Mesenchymal stem cell (in vitro differentiated cells and primary cell): ENCODE data around the gene NOTUM.
"Not testable (repeated sequence)": the region's sequence is repeated elsewhere in the genome, so short reads cannot be mapped to it uniquely, and the experiment has no call there.

ENCODE experiments used
- DNase-seq: peaks from one replicate; pipeline ENCODE4 v3.0.0-alpha.2; 2013
- H2AFZ ChIP-seq: one replicate; pipeline ENCODE4 v1.6.1; 2013; ENCODE audit warnings: low read depth, mild to moderate bottlenecking, control low read depth, inconsistent platforms, low read length, moderate library complexity
- H2AK5ac ChIP-seq: 2 replicates; pipeline ENCODE4 v1.6.1; 2013; ENCODE audit warnings: low read length, moderate library complexity, mild to moderate bottlenecking, inconsistent platforms; ENCODE audit not compliant: severe bottlenecking
- H2BK120ac ChIP-seq: one replicate; pipeline ENCODE4 v1.6.1; 2013; ENCODE audit warnings: low read depth, mild to moderate bottlenecking, inconsistent platforms, low read length, moderate library complexity
- H2BK12ac ChIP-seq, 2 experiments: one replicate each; pipeline ENCODE4 v1.6.1; 2013; ENCODE audit warnings: inconsistent platforms in 2 of 2, low read length in 2 of 2, mild to moderate bottlenecking in 2 of 2, moderate library complexity in 2 of 2, control low read depth in 1 of 2
- H2BK15ac ChIP-seq: one replicate; pipeline ENCODE4 v1.6.1; 2013; ENCODE audit warnings: mild to moderate bottlenecking, low read depth, inconsistent platforms; ENCODE audit not compliant: poor library complexity, severe bottlenecking
- H2BK5ac ChIP-seq: 2 replicates; pipeline ENCODE4 v1.6.1; 2013; ENCODE audit warnings: low read depth, mild to moderate bottlenecking, low read length, control low read depth, inconsistent platforms; ENCODE audit not compliant: poor library complexity, severe bottlenecking
- H3K14ac ChIP-seq, 2 experiments: one replicate each; pipeline ENCODE4 v1.6.1; 2013; ENCODE audit warnings: inconsistent platforms in 2 of 2, low read length in 2 of 2, control low read depth in 1 of 2, mild to moderate bottlenecking in 1 of 2, moderate library complexity in 1 of 2
- H3K18ac ChIP-seq, 2 experiments: one replicate each; pipeline ENCODE4 v1.6.1; 2013; ENCODE audit warnings: inconsistent platforms in 2 of 2, low read length in 2 of 2, control low read depth in 1 of 2, low read depth in 1 of 2, mild to moderate bottlenecking in 1 of 2
- H3K23ac ChIP-seq, 2 experiments: one replicate each; pipeline ENCODE4 v1.6.1; 2013; ENCODE audit warnings: inconsistent platforms in 2 of 2, low read length in 2 of 2, mild to moderate bottlenecking in 2 of 2, moderate library complexity in 2 of 2, control low read depth in 1 of 2
- H3K27ac ChIP-seq: 2 replicates; pipeline ENCODE4 v1.5.1; 2013; ENCODE audit warnings: mild to moderate bottlenecking, moderate library complexity, low read length, control low read depth, inconsistent platforms; ENCODE audit not compliant: poor library complexity, severe bottlenecking
- H3K27me3 ChIP-seq, 2 experiments: 2 replicates each; pipeline versions ENCODE4 v1.6.1 to v1.7.0; 2013; ENCODE audit warnings: low read length in 2 of 2, mild to moderate bottlenecking in 2 of 2, moderate library complexity in 2 of 2, control low read depth in 1 of 2, inconsistent platforms in 1 of 2; ENCODE audit not compliant: control insufficient read depth in 1 of 2, insufficient read depth in 1 of 2
- H3K36me3 ChIP-seq, 2 experiments: 2 replicates each; pipeline versions ENCODE4 v1.6.1 to v1.7.0; 2013; ENCODE audit warnings: low read length in 2 of 2, control low read depth in 1 of 2, inconsistent platforms in 1 of 2, low read depth in 1 of 2, mild to moderate bottlenecking in 1 of 2; ENCODE audit not compliant: insufficient read depth in 2 of 2, control insufficient read depth in 1 of 2
- H3K4ac ChIP-seq, 2 experiments: one replicate each; pipeline ENCODE4 v1.6.1; 2013; ENCODE audit warnings: inconsistent platforms in 2 of 2, low read length in 2 of 2, mild to moderate bottlenecking in 2 of 2, moderate library complexity in 2 of 2, control low read depth in 1 of 2, low read depth in 1 of 2
- H3K4me1 ChIP-seq: 2 replicates; pipeline ENCODE4 v1.6.1; 2013; ENCODE audit warnings: low read depth, low read length, control low read depth; ENCODE audit not compliant: control insufficient read depth, insufficient read depth
- H3K4me2 ChIP-seq: 2 replicates; pipeline ENCODE4 v1.6.1; 2013; ENCODE audit warnings: low read length, mild to moderate bottlenecking, inconsistent platforms; ENCODE audit not compliant: poor library complexity, severe bottlenecking
- H3K4me3 ChIP-seq, 2 experiments: 2 replicates each; pipeline versions ENCODE4 v1.5.1 to v1.7.0; 2013; ENCODE audit warnings: low read length in 2 of 2, mild to moderate bottlenecking in 2 of 2, control low read depth in 1 of 2, low read depth in 1 of 2; ENCODE audit not compliant: insufficient read depth in 1 of 2
- H3K79me1 ChIP-seq: replicated peaks from 2 replicates; pipeline ENCODE4 v1.6.1; 2013; ENCODE audit warnings: mild to moderate bottlenecking, control low read depth, low read length, inconsistent platforms; ENCODE audit not compliant: poor library complexity, severe bottlenecking
- H3K9ac ChIP-seq: 2 replicates; pipeline ENCODE4 v1.7.0; 2013; ENCODE audit warnings: mild to moderate bottlenecking, low read length, moderate library complexity
- H3K9me3 ChIP-seq: 2 replicates; pipeline ENCODE4 v1.7.0; 2013; ENCODE audit warnings: mild to moderate bottlenecking, low read length; ENCODE audit not compliant: control insufficient read depth
- H4K8ac ChIP-seq: one replicate; pipeline ENCODE4 v1.6.1; 2013; ENCODE audit warnings: inconsistent platforms, mild to moderate bottlenecking, low read length, moderate library complexity
- H4K91ac ChIP-seq: one replicate; pipeline ENCODE4 v1.6.1; 2013; ENCODE audit warnings: mild to moderate bottlenecking, low read length, inconsistent platforms
- WGBS: methylation state at CpG from one replicate; pipeline ENCODE4 v1.1.7; 2013; ENCODE audit warnings: mixed read lengths; 5-methylcytosine and 5-hydroxymethylcytosine counted together

NOTUM gene

GRCh38 chr17:81918832-81919545 is 42.0 kb downstream of the NOTUM start:
- Histone ChIP-seq H2BK12ac (no peak overlapping the region), H4K91ac (no peak overlapping the region), H3K4me2 (no peak overlapping the region), H2AFZ (no peak overlapping the region), H3K23ac (no peak overlapping the region), H3K27ac (no peak overlapping the region), H2BK15ac (no peak overlapping the region), H3K14ac (no peak overlapping the region), H4K8ac (no peak overlapping the region), H3K9me3 (no peaks in the 10 kb centered on the region), H2BK120ac (no peak overlapping the region), H2BK5ac (no peak overlapping the region), H3K18ac (no peak overlapping the region), H2AK5ac (no peak overlapping the region), H3K4ac (no peak overlapping the region), H3K9ac (no peak overlapping the region), H3K4me3 (no peak overlapping the region), H3K4me1 (peaks cover 37% of the 10 kb centered on the region), H3K36me3 (peaks cover 62 to 65% of the 10 kb centered on the region in 2 experiments), H3K27me3 (no peaks in the 10 kb centered on the region), H3K79me1 (peaks cover 25% of the 10 kb centered on the region)
- WGBS = 94% methylated on average over 14 of the region's 15 CpGs
- DNase-seq = no peak

GRCh38 chr17:81918333-81918669 is 42.7 kb downstream of the NOTUM start:
- H4K8ac ChIP-seq, H3K4ac ChIP-seq, DNase-seq, H2AK5ac ChIP-seq, H3K14ac ChIP-seq, H2BK12ac ChIP-seq, H2BK5ac ChIP-seq, H2AFZ ChIP-seq, H3K27me3 ChIP-seq, H4K91ac ChIP-seq, H3K9me3 ChIP-seq, H2BK120ac ChIP-seq, H2BK15ac ChIP-seq, H3K18ac ChIP-seq, H3K9ac ChIP-seq, H3K27ac ChIP-seq, H3K23ac ChIP-seq: not testable (repeated sequence)
- Histone ChIP-seq H3K4me3 (peak overlapping the region in 1 of 2 experiments; percentile 80), H3K4me2 (peak overlapping the region; percentile 48), H3K4me1 (peaks cover 32% of the 10 kb centered on the region), H3K79me1 (peaks cover 31% of the 10 kb centered on the region), H3K36me3 (peaks cover 69 to 72% of the 10 kb centered on the region in 2 experiments)
- WGBS = 51% methylated on average over 9 of the region's 9 CpGs

- peak; percentile 65 for DNase-seq
- peak within 1 kb of the TSS; percentile 14 for H2AFZ ChIP-seq
- no peaks in the 10 kb centered on the region for H3K9me3 ChIP-seq
- no peaks in the 10 kb centered on the region for H3K27me3 ChIP-seq
- H3K4me1 ChIP-seq = peaks cover 27% of the 10 kb centered on the region
- WGBS = under 1% methylated on average over 55 of the region's 94 CpGs
- H2BK5ac ChIP-seq = no peak within 1 kb of the TSS
- no peak within 1 kb of the TSS for H2BK12ac ChIP-seq
- H3K4me3 ChIP-seq = peak within 1 kb of the TSS; percentile 80 to 90
- H4K91ac ChIP-seq = peak within 1 kb of the TSS; percentile 12
- no peak within 1 kb of the TSS for H3K27ac ChIP-seq
- peak within 1 kb of the TSS in 1 of 2 experiments; percentile 27 for H3K4ac ChIP-seq
- H3K4me2 ChIP-seq = peak within 1 kb of the TSS; percentile 84
- peak within 1 kb of the TSS in 1 of 2 experiments; percentile 76 for H3K23ac ChIP-seq
- no peak within 1 kb of the TSS for H2BK15ac ChIP-seq
- peaks cover 33% of the 10 kb centered on the region for H3K79me1 ChIP-seq
- peaks cover 70 to 75% of the 10 kb centered on the region in 2 experiments for H3K36me3 ChIP-seq
- peak within 1 kb of the TSS in 1 of 2 experiments; percentile 64 for H3K14ac ChIP-seq
- H2AK5ac ChIP-seq = no peak within 1 kb of the TSS
- H3K9ac ChIP-seq = peak within 1 kb of the TSS; percentile 85
- H3K18ac ChIP-seq = peak within 1 kb of the TSS in 1 of 2 experiments; percentile 16
- no peak within 1 kb of the TSS for H2BK120ac ChIP-seq
- peak within 1 kb of the TSS; percentile 62 for H4K8ac ChIP-seq
These were observed 43.2 kb downstream of the NOTUM start, which contains the start of gene SIRT7 for GRCh38 chr17:81917565-81918332. Gene SIRT7 (minus strand): TSS chr17:81918176. CDS start chr17:81918131, 45 bp downstream.
